ENCODE data around the gene FBXO31.

DNA sequence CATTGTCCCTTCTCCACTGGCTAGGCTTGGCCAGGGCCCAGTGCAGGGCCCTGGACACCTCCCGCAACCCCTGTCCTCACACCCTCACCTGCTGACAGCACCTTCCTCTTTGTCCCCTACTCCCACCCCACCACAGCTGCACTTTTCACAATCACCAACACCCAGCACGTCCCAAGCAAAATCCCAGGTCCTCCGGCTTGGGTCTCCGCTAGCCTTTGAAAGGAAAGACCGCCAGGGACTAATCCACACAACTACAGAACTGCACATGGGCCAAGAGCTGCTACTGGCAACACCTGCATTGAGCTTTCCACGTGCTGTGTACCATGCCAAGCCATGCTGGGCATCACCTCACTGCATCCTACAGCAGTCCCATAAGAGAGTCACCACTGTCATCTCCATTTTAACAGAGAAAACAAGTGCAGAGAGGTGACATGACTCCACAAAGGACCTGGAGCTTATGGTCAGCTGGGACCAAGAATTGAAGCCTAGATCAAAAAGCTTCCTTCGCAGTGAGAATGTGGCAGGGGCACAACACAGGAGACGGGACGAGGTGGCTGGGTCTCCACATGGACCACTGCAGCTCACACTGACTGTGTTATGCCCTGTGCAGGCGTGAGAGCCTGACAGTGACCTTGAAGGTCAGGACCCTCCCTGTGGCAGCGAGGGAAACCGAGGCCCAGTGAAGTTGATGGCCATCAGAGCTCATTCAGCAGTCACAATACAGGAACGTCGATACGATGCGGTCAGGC is 22.5 kb downstream of the FBXO31 start:
- TF ChIP-seq, protein P1, sequence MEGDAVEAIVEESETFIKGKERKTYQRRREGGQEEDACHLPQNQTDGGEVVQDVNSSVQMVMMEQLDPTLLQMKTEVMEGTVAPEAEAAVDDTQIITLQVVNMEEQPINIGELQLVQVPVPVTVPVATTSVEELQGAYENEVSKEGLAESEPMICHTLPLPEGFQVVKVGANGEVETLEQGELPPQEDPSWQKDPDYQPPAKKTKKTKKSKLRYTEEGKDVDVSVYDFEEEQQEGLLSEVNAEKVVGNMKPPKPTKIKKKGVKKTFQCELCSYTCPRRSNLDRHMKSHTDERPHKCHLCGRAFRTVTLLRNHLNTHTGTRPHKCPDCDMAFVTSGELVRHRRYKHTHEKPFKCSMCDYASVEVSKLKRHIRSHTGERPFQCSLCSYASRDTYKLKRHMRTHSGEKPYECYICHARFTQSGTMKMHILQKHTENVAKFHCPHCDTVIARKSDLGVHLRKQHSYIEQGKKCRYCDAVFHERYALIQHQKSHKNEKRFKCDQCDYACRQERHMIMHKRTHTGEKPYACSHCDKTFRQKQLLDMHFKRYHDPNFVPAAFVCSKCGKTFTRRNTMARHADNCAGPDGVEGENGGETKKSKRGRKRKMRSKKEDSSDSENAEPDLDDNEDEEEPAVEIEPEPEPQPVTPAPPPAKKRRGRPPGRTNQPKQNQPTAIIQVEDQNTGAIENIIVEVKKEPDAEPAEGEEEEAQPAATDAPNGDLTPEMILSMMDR (IDR thresholded peaks at IDR 0.05) = no peak
- TF ChIP-seq POLR2AphosphoS5 (IDR thresholded peaks at IDR 0.05) (no peak), POLR2A (IDR thresholded peaks at IDR 0.05) (no peak), EP300 (IDR thresholded peaks at IDR 0.05) (no peak)

Measured in sigmoid colon (tissue), 4 donors.